ENCODE measurements around the gene LENG1. TPM values are rescaled to one million over a fixed set of nuclear protein-coding genes. Genes with fewer than 3 reads are reported as not detected.

The LENG1 gene
- total and polyA plus RNA-seq, 3 experiments from 2014 or later: 4.8 to 14.1 (median 6.8) TPM

GRCh38 chr19:54133957-54134590 lies 25.4 kb downstream of the LENG1 start:
- POLR2A ChIA-PET: no interaction called here
- CTCF ChIA-PET: no interaction called here
- H3K9me3 ChIP-seq (ENCODE audit: low read length): no peaks in the 10 kb centered on the region

GRCh38 chr19:54133312-54133956 lies 26.1 kb downstream of the LENG1 start:
- Mint-ChIP-seq H3K36me3 (peaks cover 0 to 30% (median 0%) of the 10 kb centered on the region in 3 donors), H3K27ac (peak overlapping the region in 1 of 8 donors; percentile 60), H3K9me3 (no peaks in the 10 kb centered on the region), H3K4me1 (peaks cover 14 to 18% (median 17%) of the 10 kb centered on the region in 3 donors), H3K4me3 (peak overlapping the region in 1 of 7 donors; percentile 44), H3K27me3 (peaks cover 0 to 1% of the 10 kb centered on the region in 2 donors)
- Histone ChIP-seq H3K9me3 (ENCODE audit: low read length) (no peaks in the 10 kb centered on the region), H3K4me3 (ENCODE audit: low read length) (no peak overlapping the region), H3K4me1 (ENCODE audit: insufficient read depth, low read length) (peaks cover 11% of the 10 kb centered on the region), H3K36me3 (ENCODE audit: insufficient read depth, low read length) (no peaks in the 10 kb centered on the region), H3K27ac (ENCODE audit: low read depth, low read length) (no peak overlapping the region), H3K27me3 (ENCODE audit: insufficient read depth, low read length, poor library complexity, severe bottlenecking) (no peaks in the 10 kb centered on the region)
- no peak for DNase-seq
- ChIA-PET POLR2A (no interaction called here), CTCF (no interaction called here)

More at GRCh38 chr19:54133957-54134590, 25.4 kb downstream of the LENG1 start:
- no peak overlapping the region for H3K4me3 ChIP-seq (ENCODE audit: low read length)
- no peaks in the 10 kb centered on the region for H3K27me3 ChIP-seq (ENCODE audit: insufficient read depth, low read length, poor library complexity, severe bottlenecking)
- H3K27ac ChIP-seq (ENCODE audit: low read depth, low read length): no peak overlapping the region
- Mint-ChIP-seq H3K4me1 (peaks cover 20 to 25% (median 22%) of the 10 kb centered on the region in 3 donors), H3K27ac (peak overlapping the region in 2 of 8 donors; percentile 17 to 77), H3K36me3 (peaks cover 0 to 30% (median 0%) of the 10 kb centered on the region in 3 donors), H3K4me3 (no peak overlapping the region), H3K9me3 (no peaks in the 10 kb centered on the region), H3K27me3 (peaks cover 0 to 1% of the 10 kb centered on the region in 2 donors)
- no peaks in the 10 kb centered on the region for H3K36me3 ChIP-seq (ENCODE audit: insufficient read depth, low read length)
- DNase-seq: no peak
- H3K4me1 ChIP-seq (ENCODE audit: insufficient read depth, low read length): peaks cover 17% of the 10 kb centered on the region

GRCh38 chr19:54129617-54129996 lies 29.9 kb downstream of the LENG1 start:
- Mint-ChIP-seq H3K4me1 (peaks cover 2 to 4% (median 3%) of the 10 kb centered on the region in 3 donors), H3K27ac (no peak overlapping the region), H3K4me3 (no peak overlapping the region), H3K36me3 (peaks cover 0 to 59% (median 6%) of the 10 kb centered on the region in 3 donors), H3K27me3 (no peaks in the 10 kb centered on the region), H3K9me3 (no peaks in the 10 kb centered on the region)
- no peaks in the 10 kb centered on the region for H3K4me1 ChIP-seq (ENCODE audit: insufficient read depth, low read length)
- H3K27ac ChIP-seq (ENCODE audit: low read depth, low read length): no peak overlapping the region
- no peak overlapping the region for H3K4me3 ChIP-seq (ENCODE audit: low read length)
- DNase-seq: no peak
- H3K27me3 ChIP-seq (ENCODE audit: insufficient read depth, low read length, poor library complexity, severe bottlenecking): no peaks in the 10 kb centered on the region
- peaks cover 8% of the 10 kb centered on the region for H3K36me3 ChIP-seq (ENCODE audit: insufficient read depth, low read length)
- no peaks in the 10 kb centered on the region for H3K9me3 ChIP-seq (ENCODE audit: low read length)
- ChIA-PET POLR2A (no interaction called here), CTCF (no interaction called here)

- Mint-ChIP-seq H3K4me1 (no peaks in the 10 kb centered on the region), H3K4me3 (no peak overlapping the region), H3K27me3 (no peaks in the 10 kb centered on the region), H3K9me3 (no peaks in the 10 kb centered on the region), H3K27ac (no peak overlapping the region), H3K36me3 (peaks cover 0 to 65% (median 6%) of the 10 kb centered on the region in 3 donors)
- ChIA-PET POLR2A (no interaction called here), CTCF (no interaction called here)
- no peak for DNase-seq
- Histone ChIP-seq H3K4me3 (ENCODE audit: low read length) (no peak overlapping the region), H3K27ac (ENCODE audit: low read depth, low read length) (no peak overlapping the region), H3K4me1 (ENCODE audit: insufficient read depth, low read length) (no peaks in the 10 kb centered on the region), H3K36me3 (ENCODE audit: insufficient read depth, low read length) (peaks cover 12% of the 10 kb centered on the region), H3K27me3 (ENCODE audit: insufficient read depth, low read length, poor library complexity, severe bottlenecking) (no peaks in the 10 kb centered on the region), H3K9me3 (ENCODE audit: low read length) (no peaks in the 10 kb centered on the region)
Observed at GRCh38 chr19:54128796-54129616, 30.5 kb downstream of the LENG1 start.

GRCh38 chr19:54128441-54128725 lies 31.1 kb downstream of the LENG1 start:
- Mint-ChIP-seq H3K27me3 (no peaks in the 10 kb centered on the region), H3K9me3 (no peaks in the 10 kb centered on the region), H3K36me3 (peaks cover 0 to 71% (median 6%) of the 10 kb centered on the region in 3 donors), H3K27ac (peak overlapping the region in 1 of 8 donors; percentile 86), H3K4me1 (no peaks in the 10 kb centered on the region), H3K4me3 (no peak overlapping the region)
- CTCF ChIA-PET: no interaction called here
- Histone ChIP-seq H3K36me3 (ENCODE audit: insufficient read depth, low read length) (peaks cover 18% of the 10 kb centered on the region), H3K9me3 (ENCODE audit: low read length) (no peaks in the 10 kb centered on the region), H3K4me1 (ENCODE audit: insufficient read depth, low read length) (no peaks in the 10 kb centered on the region), H3K27me3 (ENCODE audit: insufficient read depth, low read length, poor library complexity, severe bottlenecking) (no peaks in the 10 kb centered on the region), H3K27ac (ENCODE audit: low read depth, low read length) (no peak overlapping the region), H3K4me3 (ENCODE audit: low read length) (no peak overlapping the region)
- POLR2A ChIA-PET: no interaction called here
- no peak for DNase-seq

GRCh38 chr19:54127688-54128440 lies 31.7 kb downstream of the LENG1 start:
- no peaks in the 10 kb centered on the region for H3K4me1 Mint-ChIP-seq
- peak overlapping the region in 1 of 8 donors; percentile 86 for H3K27ac Mint-ChIP-seq
- Histone ChIP-seq H3K27ac (ENCODE audit: low read depth, low read length) (no peak overlapping the region), H3K36me3 (ENCODE audit: insufficient read depth, low read length) (peaks cover 18% of the 10 kb centered on the region), H3K4me3 (ENCODE audit: low read length) (no peak overlapping the region), H3K9me3 (ENCODE audit: low read length) (no peaks in the 10 kb centered on the region), H3K27me3 (ENCODE audit: insufficient read depth, low read length, poor library complexity, severe bottlenecking) (no peaks in the 10 kb centered on the region), H3K4me1 (ENCODE audit: insufficient read depth, low read length) (no peaks in the 10 kb centered on the region)
- ChIA-PET CTCF (no interaction called here), POLR2A (interaction anchor here (1.0 kb wide), 1 partner anchor 9 kb away, joined by 4 read pairs; the partner anchor contains the start of gene CNOT3)
- H3K9me3 Mint-ChIP-seq: no peaks in the 10 kb centered on the region
- no peak overlapping the region for H3K4me3 Mint-ChIP-seq
- no peak for DNase-seq
- H3K27me3 Mint-ChIP-seq: no peaks in the 10 kb centered on the region
- H3K36me3 Mint-ChIP-seq: peaks cover 0 to 76% (median 9%) of the 10 kb centered on the region in 3 donors

- no peaks in the 10 kb centered on the region for H3K4me1 Mint-ChIP-seq
- no peaks in the 10 kb centered on the region for H3K27me3 Mint-ChIP-seq
- POLR2A ChIA-PET: no interaction called here
- Histone ChIP-seq H3K27ac (ENCODE audit: low read depth, low read length) (no peak overlapping the region), H3K27me3 (ENCODE audit: insufficient read depth, low read length, poor library complexity, severe bottlenecking) (no peaks in the 10 kb centered on the region), H3K4me3 (ENCODE audit: low read length) (no peak overlapping the region), H3K4me1 (ENCODE audit: insufficient read depth, low read length) (no peaks in the 10 kb centered on the region), H3K9me3 (ENCODE audit: low read length) (no peaks in the 10 kb centered on the region), H3K36me3 (ENCODE audit: insufficient read depth, low read length) (peaks cover 35% of the 10 kb centered on the region)
- no peak overlapping the region for H3K4me3 Mint-ChIP-seq
- no peaks in the 10 kb centered on the region for H3K9me3 Mint-ChIP-seq
- no peak for DNase-seq
- H3K36me3 Mint-ChIP-seq: peaks cover 0 to 83% (median 12%) of the 10 kb centered on the region in 3 donors
- CTCF ChIA-PET: no interaction called here
- peak overlapping the region in 1 of 8 donors; percentile 89 for H3K27ac Mint-ChIP-seq
Observed at GRCh38 chr19:54125713-54126112, 33.8 kb downstream of the LENG1 start.

All from CD8-positive, alpha-beta memory T cell (primary cell).